ENCODE measurements around the gene SLC17A3.

The SLC17A3 gene, protein sequence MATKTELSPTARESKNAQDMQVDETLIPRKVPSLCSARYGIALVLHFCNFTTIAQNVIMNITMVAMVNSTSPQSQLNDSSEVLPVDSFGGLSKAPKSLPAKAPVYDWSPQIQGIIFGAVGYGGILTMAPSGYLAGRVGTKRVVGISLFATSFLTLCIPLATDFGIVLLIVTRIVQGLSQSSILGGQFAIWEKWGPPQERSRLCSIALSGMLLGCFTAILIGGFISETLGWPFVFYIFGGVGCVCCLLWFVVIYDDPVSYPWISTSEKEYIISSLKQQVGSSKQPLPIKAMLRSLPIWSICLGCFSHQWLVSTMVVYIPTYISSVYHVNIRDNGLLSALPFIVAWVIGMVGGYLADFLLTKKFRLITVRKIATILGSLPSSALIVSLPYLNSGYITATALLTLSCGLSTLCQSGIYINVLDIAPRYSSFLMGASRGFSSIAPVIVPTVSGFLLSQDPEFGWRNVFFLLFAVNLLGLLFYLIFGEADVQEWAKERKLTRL

DNA sequence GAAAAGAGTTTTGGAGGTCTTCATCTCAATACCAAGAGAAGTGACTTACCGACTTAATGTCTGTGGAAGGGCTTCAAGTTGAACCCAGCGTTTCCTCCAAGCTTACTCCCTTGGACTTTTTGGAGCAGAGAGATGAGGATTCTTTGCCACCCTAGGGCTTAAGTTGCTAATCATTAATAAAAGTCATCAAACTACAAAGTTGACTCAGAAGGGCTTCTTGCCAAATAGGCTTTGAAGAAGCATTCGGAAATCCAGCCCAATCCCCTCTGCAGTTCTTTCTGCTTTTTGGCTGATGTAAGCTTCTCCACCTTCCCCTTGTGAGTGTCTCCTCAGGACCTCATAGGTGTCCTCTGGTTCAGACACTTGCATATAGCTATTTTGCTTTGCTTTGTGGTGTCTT is at the start of gene SLC17A3:
Gene SLC17A3, minus strand, starts transcription at position 126 of the 400 bp plus-strand sequence. CDS start 5,856 bp downstream, outside the sequence.
- DNase-seq (ENCODE audit: low spot score), result no peak

DNA sequence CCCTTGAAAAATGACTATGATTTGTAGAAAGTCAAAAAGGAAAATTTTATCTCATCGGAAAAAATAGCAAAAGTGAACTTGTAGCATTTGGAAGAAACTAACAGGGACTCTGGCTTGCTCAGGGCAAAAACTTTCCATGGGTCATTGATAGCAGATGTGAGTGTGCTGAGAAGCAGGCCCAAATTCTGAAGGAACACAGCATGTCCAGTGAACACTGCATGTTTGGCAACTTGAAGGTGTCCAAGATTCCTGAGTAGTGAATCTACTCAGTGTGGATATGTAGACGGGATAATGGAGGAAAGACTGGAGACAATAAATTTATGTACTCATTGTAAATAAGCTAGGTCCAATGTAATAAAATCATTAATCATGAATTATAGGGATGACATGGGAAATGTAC is 48.3 kb upstream of the SLC17A3 start:
- DNase-seq (ENCODE audit: low spot score), result no peak

DNA sequence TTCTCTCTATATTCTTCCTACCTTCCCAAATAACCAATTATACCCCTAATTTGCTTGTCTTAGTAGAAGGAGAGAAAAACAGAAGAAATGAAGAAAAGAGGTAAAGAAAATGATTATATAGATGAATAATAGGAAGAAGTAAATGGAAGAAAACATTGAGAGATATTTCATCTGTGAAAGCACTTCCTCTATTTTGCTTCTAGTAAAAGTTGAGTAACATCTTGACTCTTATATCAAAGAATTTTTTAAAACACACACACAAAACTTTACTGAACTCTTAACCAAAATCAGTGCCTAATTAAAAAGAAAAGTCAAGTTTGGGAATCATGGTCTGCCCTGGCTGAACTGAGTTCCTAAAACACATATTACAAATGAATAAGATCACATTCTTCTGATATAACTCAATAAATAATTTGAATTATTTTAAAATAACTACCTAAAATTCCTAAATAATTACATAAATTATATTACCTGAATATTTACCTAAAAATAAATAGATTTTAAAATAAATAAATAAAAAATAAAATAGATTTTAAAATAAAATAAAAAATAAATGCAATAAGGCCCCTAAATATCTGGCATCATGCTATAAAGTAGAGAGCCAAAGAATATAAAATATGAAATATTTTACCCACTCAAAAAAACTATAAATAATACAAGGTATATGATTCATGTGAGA is 47.6 kb upstream of the SLC17A3 start:
- DNase-seq (ENCODE audit: low spot score), result no peak

DNA sequence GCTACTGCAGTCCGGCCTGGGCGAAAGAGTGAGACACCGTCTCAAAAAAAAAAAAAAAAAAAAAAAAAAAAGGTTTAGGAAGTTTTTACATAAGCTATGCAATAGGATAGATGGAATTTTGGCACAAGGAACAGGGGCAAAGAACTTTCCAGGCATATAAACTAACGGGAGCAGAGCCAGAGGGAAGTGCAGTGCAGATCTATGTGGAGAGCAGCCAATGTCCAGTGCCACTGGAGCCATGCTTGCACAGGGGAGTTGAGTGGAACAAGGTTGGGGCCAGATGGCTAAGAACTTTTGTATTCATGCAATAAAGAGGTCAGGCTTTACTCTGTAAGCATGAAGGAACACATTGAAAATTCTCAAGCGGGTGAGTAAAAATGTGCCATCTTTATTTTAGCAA is 45.6 kb upstream of the SLC17A3 start:
- no peak for DNase-seq (ENCODE audit: low spot score)

DNA sequence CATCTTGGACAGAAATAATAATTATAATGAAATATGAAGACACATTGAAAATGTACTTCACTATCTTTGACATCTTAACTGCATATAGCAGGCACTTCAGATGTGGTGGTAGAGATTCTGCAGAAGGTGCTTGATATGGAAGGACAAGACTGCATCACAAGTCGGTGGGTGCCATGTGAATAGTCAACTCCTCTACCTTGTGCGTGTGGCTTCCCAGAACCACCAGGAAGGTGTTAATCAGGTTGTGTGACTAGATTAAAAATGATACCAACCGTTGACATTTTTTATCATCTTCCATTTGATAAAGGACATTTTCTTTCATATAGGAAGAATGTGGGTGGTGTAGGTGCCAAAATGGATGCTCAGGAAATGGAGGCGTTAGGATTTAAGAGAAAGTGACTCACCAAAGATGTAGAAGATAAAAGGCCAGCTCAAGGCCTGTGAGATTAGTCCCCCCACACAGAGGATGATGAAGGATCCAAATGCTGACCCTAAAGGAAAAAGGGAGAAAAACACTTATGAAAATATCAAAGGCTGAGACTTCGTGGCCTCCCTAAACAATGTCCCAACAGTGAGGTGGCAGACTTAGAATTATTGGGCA is 44.1 kb upstream of the SLC17A3 start:
- DNase-seq (ENCODE audit: low spot score), result no peak

DNA sequence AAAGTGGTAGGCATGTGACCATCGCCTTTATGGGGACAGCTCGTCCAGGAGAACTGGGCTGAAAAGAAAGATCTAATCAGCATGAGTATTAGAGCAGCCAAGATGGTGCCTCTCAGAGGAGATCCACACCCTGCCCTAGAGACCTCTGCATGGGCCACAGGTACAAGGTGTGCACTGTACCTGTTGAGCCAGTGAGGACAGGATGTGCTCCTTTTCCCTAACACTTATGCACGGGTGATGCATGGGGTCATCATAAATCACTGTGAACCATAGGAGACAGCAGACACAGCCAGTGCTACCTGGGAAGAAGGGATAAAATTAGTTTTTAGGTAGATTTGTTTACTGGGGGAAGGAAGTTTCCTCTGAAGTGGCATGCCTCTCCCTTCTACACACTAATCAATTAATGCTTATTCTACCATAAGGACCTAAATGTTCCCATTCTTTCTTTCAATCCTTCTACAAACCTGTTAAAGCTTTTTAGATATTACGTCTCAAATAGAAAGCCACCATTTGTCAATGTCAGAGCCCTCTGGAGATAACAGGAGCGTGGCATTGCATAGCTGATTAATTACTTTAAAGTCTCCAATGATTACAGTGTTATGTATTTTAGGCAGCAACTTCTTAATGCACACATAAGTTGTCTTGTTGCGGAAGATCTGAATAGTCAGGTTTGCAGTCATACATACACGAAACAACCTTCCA is 42.9 kb upstream of the SLC17A3 start:
- no peak for DNase-seq (ENCODE audit: low spot score)

DNA sequence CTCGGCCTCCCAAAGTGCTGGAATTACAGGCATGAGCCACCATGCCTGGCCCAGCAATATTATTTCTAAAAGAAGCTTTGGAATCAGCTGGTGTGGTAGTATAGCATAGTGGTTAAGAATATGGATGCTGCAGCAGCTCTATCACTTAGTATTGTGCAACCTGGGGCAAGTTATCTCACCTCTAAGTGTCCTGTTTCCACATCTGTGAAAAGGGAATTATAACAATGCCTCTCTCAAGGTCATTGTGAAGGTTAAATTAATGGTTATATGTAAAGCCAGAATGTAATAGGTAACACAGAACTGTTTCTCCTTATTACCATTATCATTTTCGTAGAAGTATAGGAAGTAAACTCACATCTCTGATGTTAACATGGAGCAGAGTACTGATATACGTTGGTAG is 42.3 kb upstream of the SLC17A3 start:
- DNase-seq (ENCODE audit: low spot score), result no peak

DNA sequence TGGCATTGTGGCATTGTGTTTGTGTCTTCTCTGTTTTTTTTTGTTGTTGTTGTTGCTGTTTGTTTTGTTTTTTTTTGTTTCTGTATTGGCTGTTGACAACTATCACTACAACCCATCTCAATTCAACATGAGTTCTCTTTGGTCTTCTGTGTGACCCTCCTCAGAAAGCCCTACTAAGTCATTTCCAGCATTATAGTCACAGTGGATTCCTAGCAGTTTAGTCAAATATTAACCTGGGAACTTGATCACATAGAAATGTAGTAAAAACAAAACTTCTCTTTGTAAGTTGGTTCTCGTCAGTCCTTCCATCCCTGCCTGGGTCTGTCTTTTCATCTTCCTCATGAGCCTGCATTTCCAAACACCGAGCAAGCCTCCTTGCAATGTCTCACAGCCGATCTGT is 39.7 kb upstream of the SLC17A3 start:
- DNase-seq (ENCODE audit: low spot score), result no peak

DNA sequence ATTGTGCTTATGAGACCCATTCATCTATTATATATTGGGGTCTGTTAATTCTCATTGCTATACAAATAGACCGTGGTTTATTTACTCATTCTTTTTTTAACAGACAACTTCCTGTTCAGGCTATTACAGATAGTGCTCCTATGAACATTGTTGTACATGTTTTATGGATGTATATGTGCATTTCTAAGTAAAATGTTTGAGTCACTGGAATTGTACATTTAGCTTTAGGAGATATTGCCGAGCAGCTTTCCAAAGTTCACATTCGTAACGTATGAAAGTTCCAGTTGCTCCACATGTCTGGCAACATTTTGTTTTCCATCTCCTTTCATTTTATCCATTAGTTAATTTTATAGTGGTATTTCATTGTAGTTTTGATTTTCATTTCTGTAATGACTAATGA is 37.3 kb upstream of the SLC17A3 start:
- DNase-seq (ENCODE audit: low spot score), result no peak

DNA sequence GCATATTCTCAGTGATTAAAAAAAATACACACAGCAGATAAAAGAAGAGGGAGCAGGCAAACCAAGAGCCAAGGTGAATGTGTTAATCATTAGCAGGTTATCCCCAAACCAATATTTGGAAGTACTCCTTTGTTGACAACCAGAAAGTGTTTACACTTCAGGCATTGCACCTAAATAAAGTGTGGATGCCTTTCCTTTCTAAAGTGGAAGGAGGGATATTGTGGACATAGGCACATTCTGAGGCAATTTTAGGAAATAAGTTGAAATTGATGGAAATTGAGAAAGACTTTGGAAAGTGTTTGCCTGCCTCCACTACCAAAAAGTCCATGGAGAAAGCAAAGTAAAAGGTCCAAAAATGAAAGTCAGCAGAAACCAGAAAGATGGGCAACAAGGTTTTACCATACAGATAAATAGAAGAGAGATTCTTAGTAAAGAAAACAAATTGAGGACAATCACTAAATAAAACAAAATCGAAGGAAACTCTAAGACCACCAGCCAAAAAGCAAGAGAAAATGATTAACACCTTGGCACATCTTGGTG is 33.5 kb upstream of the SLC17A3 start:
- no peak for DNase-seq (ENCODE audit: low spot score)

DNA sequence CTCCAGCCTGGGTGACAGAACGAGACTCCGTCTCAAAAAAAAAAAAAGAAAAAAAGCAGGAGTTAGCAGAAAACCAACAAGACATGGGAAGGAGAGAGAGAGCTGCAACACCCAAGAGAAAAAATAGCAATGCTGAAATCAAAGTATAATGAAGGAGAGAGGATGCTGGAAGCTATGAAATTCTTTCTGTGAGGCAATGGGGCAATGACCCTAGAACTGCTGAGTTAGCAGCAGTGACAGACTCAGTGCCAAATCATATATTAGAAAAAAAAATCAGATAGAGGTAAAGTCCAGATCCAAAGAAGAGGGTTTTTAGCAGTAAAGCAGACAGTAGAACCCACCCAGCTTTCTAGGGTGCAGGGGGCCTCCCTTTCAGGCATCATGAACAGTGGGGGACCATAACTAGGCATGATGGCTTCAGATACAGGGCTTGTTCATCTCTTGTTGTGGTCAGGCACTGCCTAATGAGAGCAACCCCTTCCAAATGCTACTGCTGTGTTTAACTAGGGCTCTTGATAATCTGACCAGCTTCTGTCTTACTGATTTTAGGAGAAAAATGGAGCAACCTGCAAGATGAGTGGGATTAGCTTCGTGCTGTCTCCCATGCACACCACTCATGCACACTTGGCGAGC is 29.5 kb upstream of the SLC17A3 start:
- no peak for DNase-seq (ENCODE audit: low spot score)

DNA sequence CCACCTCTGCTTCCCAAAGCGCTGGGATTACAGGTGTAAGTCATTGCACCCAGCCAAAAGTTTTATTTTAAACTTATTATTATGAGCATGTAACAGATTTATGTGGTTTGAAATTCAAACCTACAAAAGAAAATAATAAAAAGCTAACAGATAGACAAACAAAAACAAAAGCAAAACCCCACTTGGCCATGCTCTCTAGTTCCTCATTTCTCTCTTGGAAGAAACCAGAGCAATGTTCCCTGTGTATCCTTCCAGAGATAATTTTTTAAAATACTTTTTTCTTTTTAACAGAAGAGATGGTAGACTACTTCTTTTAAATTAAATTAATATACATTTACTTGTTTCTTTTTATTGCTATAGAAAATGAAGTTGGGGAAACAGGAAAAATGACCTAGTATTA is 28.0 kb upstream of the SLC17A3 start:
- no peak for DNase-seq (ENCODE audit: low spot score)

DNA sequence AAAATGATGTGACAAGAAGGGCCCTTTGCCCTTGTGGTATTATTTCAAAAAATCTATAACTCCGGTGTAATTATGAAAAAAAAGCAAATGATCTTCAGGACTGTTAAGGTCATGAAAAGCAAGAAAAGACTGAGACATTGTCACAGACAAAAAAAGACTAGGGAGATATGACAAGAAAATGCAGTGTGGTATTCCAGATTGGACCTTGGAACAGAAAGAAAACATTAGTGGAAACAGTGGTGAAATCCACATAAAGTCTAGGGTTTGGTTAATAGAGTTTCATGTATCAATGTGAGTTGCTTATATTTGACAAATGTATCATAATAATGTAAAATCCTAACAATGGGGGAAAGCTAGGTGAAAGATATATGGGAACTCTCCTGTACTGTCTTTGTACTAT is 26.8 kb upstream of the SLC17A3 start:
- DNase-seq (ENCODE audit: low spot score), result no peak

DNA sequence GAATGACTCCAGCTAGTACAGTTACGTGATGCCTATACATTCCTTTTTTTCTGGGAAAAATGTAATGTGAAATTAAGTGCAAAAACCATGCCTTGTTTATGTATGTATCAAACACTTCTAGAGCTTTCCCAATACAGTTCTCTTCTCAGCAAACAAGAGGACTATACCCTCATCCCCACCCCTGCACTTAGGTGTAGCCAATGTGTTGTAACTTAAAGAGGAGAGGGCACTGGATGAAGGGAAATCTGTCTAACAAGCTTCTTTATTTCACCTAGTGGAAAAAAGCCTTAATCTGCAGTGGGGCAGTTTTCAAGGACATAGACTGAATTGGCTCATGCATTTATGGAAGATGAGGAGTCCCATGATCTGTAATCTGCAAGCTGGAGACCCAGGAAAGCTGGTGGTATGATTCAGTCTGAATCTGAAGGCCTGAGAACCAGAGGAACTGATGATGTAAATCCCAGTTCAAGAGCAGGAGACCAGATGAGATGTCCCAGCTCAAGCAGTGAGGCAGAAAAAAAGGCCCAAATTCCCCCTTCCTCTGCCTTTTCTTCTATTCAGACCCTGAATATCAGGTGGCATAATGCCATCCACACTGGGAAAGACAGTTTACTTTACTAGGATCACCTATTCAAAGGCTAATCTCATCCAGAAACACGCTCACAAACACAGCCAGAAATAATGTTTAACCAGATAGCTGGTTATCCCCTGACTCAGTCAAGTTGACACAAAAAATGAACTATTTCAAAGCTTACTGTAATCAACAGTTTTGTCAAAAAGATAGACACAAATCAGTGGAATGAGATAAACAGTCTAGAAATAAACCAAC is 25.8 kb upstream of the SLC17A3 start:
- DNase-seq (ENCODE audit: low spot score), result no peak

DNA sequence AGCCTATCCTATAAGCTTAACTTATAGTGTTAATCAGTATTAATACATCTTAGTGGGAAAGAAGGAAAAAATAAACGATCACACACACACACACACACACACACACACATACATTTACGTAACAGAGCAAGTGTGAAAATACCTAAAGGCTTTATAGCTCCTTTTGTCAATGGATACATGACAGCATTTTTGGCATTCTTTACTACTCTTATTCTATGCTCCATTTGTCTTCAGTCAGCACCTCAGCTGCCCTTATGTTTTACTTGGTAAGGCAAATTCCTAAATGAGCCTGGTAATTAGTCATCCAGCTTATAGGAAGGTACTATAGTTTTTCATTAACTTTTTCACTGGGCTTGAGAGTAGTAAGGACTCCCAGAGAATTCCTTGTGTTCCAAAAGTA is 25.1 kb upstream of the SLC17A3 start:
- DNase-seq (ENCODE audit: low spot score), result no peak

DNA sequence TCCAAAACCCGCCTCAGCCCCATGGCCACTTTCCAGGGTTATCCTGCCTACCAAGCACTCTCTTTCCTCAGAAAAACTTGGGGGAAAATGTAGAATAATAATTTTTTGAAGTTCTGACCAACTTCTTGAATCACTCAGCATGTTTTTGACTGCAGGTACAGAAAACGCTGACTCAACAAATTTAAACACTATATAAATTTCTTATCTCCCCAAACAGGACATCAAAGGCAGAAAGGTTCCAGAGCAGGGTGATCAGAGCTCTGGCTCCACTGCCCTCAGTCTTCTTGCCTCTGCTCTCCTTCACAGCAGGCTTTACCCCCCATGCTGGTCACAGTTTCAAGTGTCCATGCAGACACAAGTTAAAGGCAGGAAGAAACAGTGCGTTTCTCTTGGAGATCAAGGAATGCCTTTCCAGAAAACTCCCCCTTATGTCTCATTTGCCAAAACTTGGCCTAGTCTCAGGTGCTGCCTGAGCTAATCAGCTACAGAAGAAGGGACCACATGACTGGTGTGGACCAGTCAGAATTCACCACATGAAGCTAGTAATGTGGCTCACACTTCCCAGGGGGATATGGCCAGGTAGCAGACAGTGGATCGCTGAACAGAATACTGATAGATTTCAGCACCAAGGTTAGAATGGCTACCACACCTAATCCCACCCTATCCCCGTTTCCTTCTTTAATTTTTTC is 24.4 kb upstream of the SLC17A3 start:
- DNase-seq (ENCODE audit: low spot score), result no peak

DNA sequence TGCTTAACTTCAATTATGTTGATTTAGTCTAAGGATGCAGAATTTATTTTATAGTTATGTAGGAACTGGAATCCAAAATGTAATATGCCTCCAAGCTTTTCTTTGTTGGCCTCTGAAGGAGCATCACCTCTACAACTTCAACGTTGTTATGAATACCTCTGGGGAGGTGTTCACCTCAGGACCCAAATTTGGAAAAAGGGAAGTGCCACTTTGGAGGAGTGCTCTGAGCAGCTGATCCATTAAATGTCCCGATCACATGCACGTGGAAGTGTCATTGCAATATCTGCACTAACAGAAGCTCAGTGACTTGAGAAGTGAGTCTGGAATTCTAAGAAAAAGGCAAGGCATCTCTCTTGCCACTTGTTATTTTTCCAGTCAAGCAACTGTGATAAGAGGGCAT is 22.2 kb upstream of the SLC17A3 start:
- DNase-seq (ENCODE audit: low spot score), result no peak

DNA sequence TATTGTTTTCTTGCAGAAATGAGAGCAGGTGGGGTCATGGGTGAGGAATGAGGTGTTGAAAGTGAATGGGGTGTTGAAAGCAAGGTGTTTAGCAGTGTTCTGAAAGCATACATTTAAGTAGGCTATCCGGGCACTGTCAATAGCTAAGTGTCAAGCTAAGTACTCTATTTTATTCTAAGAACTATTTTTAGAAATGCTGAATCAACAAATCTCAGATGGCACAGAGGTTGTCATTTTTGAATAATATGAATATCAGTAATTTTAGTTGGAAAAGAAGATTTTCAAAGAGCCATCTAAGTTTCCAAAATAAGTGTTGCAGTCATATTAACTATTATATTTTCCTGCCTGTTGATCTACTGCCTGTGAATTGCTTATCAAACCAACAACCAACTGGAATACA is 21.7 kb upstream of the SLC17A3 start:
- no peak for DNase-seq (ENCODE audit: low spot score)

DNA sequence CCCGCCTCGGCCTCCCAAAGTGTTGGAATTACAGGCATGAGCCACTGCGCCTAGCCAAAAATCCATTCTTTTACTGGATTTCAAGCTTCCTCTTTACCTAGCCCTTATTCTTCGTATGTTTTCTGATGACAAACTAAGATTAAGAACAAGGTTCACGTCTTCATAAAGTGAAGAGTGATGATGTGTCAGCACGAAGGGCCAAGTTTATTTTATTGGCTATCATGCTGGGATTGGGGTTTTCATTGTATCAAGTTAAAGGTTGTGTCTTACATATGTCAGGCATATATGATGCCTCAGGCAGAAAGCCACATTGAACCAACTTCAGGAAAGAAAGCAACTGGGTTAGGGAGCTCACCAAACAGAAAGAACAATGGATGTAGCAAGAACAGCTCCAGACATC is 19.7 kb upstream of the SLC17A3 start:
- DNase-seq (ENCODE audit: low spot score), result no peak

DNA sequence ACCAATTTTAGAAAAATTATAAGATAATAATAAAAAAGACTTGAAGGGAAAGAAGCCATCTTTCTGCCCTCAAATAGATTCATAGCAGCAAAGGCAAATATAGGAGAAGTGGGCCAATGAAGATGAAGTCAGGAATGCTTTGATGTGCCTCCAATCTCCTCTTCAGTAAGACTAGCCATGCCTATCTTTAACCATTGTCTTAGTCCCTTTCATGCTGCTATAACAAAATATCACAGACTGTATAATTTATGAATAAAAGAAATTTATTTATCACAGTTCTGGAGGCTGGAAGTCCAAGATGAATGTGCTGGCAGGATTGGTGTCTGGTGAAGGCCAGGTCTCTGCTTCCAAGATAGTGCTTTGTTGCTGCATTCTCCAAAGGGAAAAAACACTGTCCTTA is 18.8 kb upstream of the SLC17A3 start:
- no peak for DNase-seq (ENCODE audit: low spot score)
